Measurements from ENCODE around the gene ARHGAP24. TPM values are rescaled to one million over a fixed set of nuclear protein-coding genes. Genes with fewer than 3 reads are reported as not detected.

The ARHGAP24 gene
- total RNA-seq, 1 experiment from 2014 or later, result 17.4 TPM

GRCh38 chr4:85995361-85995760, 520.4 kb downstream of the ARHGAP24 start:
- no peak overlapping the region for H3K27ac ChIP-seq (ENCODE audit: low read length)
- CTCF ChIA-PET, result no interaction called here
- DNase-seq (ENCODE audit: low read depth, low spot score), result no peak
- intact Hi-C loops (cut with micrococcal nuclease; ENCODE audit: unreplicated experiment), result no loop called here
- H3K27me3 ChIP-seq (ENCODE audit: control insufficient read depth, insufficient read depth, low read length), result no peaks in the 10 kb centered on the region
- no peaks in the 10 kb centered on the region for H3K36me3 ChIP-seq (ENCODE audit: control insufficient read depth, insufficient read depth, low read length)
- no peak overlapping the region for H3K4me3 ChIP-seq (ENCODE audit: low read depth in 2 of 2, low read length in 2 of 2)
- no TSS peak for BruUV-seq (replicated peaks)
- in situ Hi-C loops (cut with HindIII; ENCODE audit: low pct_unique_long_range_greater_than_20kb, low sequenced_read_pairs), result no loop called here
- TF ChIP-seq TCF7L2 (IDR thresholded peaks at IDR 0.05; ENCODE audit: low read depth, low read length), result no peak
- no peak for TF ChIP-seq CTCF (IDR thresholded peaks at IDR 0.05)
- no peak for TF ChIP-seq REST (IDR thresholded peaks at IDR 0.05; ENCODE audit: insufficient read depth in 1 of 2, low read depth in 2 of 2, low read length in 1 of 2)
- TF ChIP-seq SIN3A (IDR thresholded peaks at IDR 0.05; ENCODE audit: borderline replicate concordance, insufficient read depth, low read depth, low read length), result no peak
- no peak for TF ChIP-seq POLR2AphosphoS5 (IDR thresholded peaks at IDR 0.05; ENCODE audit: low read depth, low read length)
- POLR2A ChIA-PET, result no interaction called here
- no peak for ATAC-seq
- H3K4me1 ChIP-seq (ENCODE audit: control insufficient read depth, insufficient read depth, low read length), result no peaks in the 10 kb centered on the region
- H3K9me3 ChIP-seq (ENCODE audit: control insufficient read depth, insufficient read depth, low read depth, low read length), result no peaks in the 10 kb centered on the region

- ChIA-PET POLR2A (no interaction called here), CTCF (no interaction called here)
- Histone ChIP-seq H3K9me3 (ENCODE audit: control insufficient read depth, insufficient read depth, low read depth, low read length) (no peaks in the 10 kb centered on the region), H3K4me1 (ENCODE audit: control insufficient read depth, insufficient read depth, low read length) (no peaks in the 10 kb centered on the region), H3K27me3 (ENCODE audit: control insufficient read depth, insufficient read depth, low read length) (no peaks in the 10 kb centered on the region), H3K27ac (ENCODE audit: low read length) (no peak overlapping the region), H3K36me3 (ENCODE audit: control insufficient read depth, insufficient read depth, low read length) (no peaks in the 10 kb centered on the region), H3K4me3 (ENCODE audit: low read depth in 2 of 2, low read length in 2 of 2) (no peak overlapping the region)
- TF ChIP-seq TCF7L2 (IDR thresholded peaks at IDR 0.05; ENCODE audit: low read depth, low read length), result no peak
- no peak for TF ChIP-seq REST (IDR thresholded peaks at IDR 0.05; ENCODE audit: insufficient read depth in 1 of 2, low read depth in 2 of 2, low read length in 1 of 2)
- no peak for TF ChIP-seq CTCF (IDR thresholded peaks at IDR 0.05)
- TF ChIP-seq SIN3A (IDR thresholded peaks at IDR 0.05; ENCODE audit: borderline replicate concordance, insufficient read depth, low read depth, low read length), result no peak
- TF ChIP-seq POLR2AphosphoS5 (IDR thresholded peaks at IDR 0.05; ENCODE audit: low read depth, low read length), result no peak
- ATAC-seq (no peak), DNase-seq (ENCODE audit: low read depth, low spot score) (no peak)
- in situ Hi-C loops (cut with HindIII; ENCODE audit: low pct_unique_long_range_greater_than_20kb, low sequenced_read_pairs) (no loop called here), intact Hi-C loops (cut with micrococcal nuclease; ENCODE audit: unreplicated experiment) (no loop called here)
- no TSS peak for BruUV-seq (replicated peaks)
Measured at GRCh38 chr4:86001591-86001990, 526.6 kb downstream of the ARHGAP24 start.
